ENCODE measurements around the gene B3GNT3. TPM values are rescaled to one million over a fixed set of nuclear protein-coding genes. Genes with fewer than 3 reads are reported as not detected.

B3GNT3 gene
- total and polyA plus RNA-seq, 2 of the 13 experiments (the other 11 are each of a cell fraction or from before 2014, with no cell fraction given), result 0.86 to 4.0 TPM

GRCh38 chr19:17831419-17831888 is 36.5 kb downstream of the B3GNT3 start:
- CTCF ChIA-PET (ENCODE audit: low intra/inter-chr PET ratio, low total read pairs), result no interaction called here
- no TSS peak for BruUV-seq (replicated peaks)
- Histone ChIP-seq H2AFZ (ENCODE audit: low read length) (no peak overlapping the region), H3K27me3 (ENCODE audit: control insufficient read depth in 1 of 2, insufficient read depth in 2 of 2, low read length in 2 of 2) (no peaks in the 10 kb centered on the region), H3K4me3 (replicated peaks in 1 of 3; ENCODE audit: insufficient read depth in 1 of 3, low read depth in 2 of 3, low read length in 3 of 3) (no peak overlapping the region), H3K4me1 (ENCODE audit: insufficient read depth, low read length) (0 out of 2 replicates have a peak, but pooled peaks cover 6% of the 10 kb centered on the region), H4K20me1 (ENCODE audit: insufficient read depth, low read length) (no peaks in the 10 kb centered on the region), H3K4me2 (ENCODE audit: low read depth, low read length) (no peak overlapping the region), H3K9me3 (ENCODE audit: low read length) (no peaks in the 10 kb centered on the region), H3K79me2 (ENCODE audit: insufficient read depth, low read length) (no peaks in the 10 kb centered on the region), H3K27ac (ENCODE audit: extremely low read length, insufficient read depth, low read length) (no peak overlapping the region), H3K36me3 (replicated peaks in 1 of 2; ENCODE audit: control insufficient read depth in 1 of 2, insufficient read depth in 2 of 2, low read length in 2 of 2) (no peaks in the 10 kb centered on the region; a peak in 2 of 5 replicates), H3K9ac (ENCODE audit: insufficient read depth, low read depth, low read length) (no peak overlapping the region)
- FAIRE-seq (no peak), DNase-seq (ENCODE audit: low spot score) (no peak), ATAC-seq (no peak)
- WGBS (ENCODE audit: low lambda C conversion rate), result 90% methylated on average over 21 of the region's 25 CpGs
- in situ Hi-C loops (cut with HindIII; ENCODE audit: extremely low pct_ligation_motif_present, low pct_unique_long_range_greater_than_20kb) (no loop called here), intact Hi-C loops (cut with micrococcal nuclease; ENCODE audit: unreplicated experiment) (no loop called here)
- TF ChIP-seq SMC3 (IDR thresholded peaks at IDR 0.05; ENCODE audit: low read length) (no peak), TMF1 (CRISPR knock-in tag; IDR thresholded peaks at IDR 0.05; ENCODE audit: low read depth) (no peak), ADNP (CRISPR knock-in tag; IDR thresholded peaks at IDR 0.05) (no peak), AGO2 (optimal IDR thresholded peaks at IDR 0.05; ENCODE audit: low read depth, low read length) (peak; percentile 18), SIN3A (IDR thresholded peaks at IDR 0.05; ENCODE audit: borderline replicate concordance, low read depth, low read length) (no peak), ZBTB38 (CRISPR knock-in tag; IDR thresholded peaks at IDR 0.05) (0 out of 2 replicates have a peak, but pooled peaks have one; percentile 0), RBFOX2 (IDR thresholded peaks at IDR 0.05; ENCODE audit: low read depth, low read length) (peak; percentile 34; the same call in 1 of the 2 replicates), ZMYM3 (CRISPR knock-in tag; IDR thresholded peaks at IDR 0.05) (no peak)
- TF ChIP-seq, protein P1, sequence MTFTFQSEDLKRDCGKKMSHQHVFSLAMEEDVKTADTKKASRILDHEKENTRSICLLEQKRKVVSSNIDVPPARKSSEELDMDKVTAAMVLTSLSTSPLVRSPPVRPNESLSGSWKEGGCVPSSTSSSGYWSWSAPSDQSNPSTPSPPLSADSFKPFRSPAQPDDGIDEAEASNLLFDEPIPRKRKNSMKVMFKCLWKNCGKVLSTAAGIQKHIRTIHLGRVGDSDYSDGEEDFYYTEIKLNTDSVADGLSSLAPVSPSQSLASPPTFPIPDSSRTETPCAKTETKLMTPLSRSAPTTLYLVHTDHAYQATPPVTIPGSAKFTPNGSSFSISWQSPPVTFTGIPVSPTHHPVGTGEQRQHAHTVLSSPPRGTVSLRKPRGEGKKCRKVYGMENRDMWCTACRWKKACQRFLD (CRISPR knock-in tag; IDR thresholded peaks at IDR 0.05; ENCODE audit: borderline replicate concordance), result no peak
- POLR2A ChIA-PET, result interaction anchor here (0.8 to 1.2 kb wide), 2 partner anchors 16 to 28 kb away, joined by 4 read pairs; partner anchors contain the start of gene JAK3

Data from HepG2 (cell line).